DND-41 (cell line): ENCODE data around the gene RNF150.

Source experiments
- ATAC-seq: fragments of 200-7000 bp; cut with Tn5 transposase; 3 replicates; pipeline ENCODE4 v1.9.1; 2021; ENCODE audit warnings: low read depth; ENCODE audit not compliant: insufficient read depth
- DNase-seq: peaks from one replicate; pipeline ENCODE4 v3.0.0-alpha.2; 2020
- H2AFZ ChIP-seq: 2 replicates; pipeline ENCODE4 v1.6.0; 2012; ENCODE audit warnings: low read depth, low read length
- H3K27ac ChIP-seq: 2 replicates; pipeline ENCODE4 v1.5.1; 2012; ENCODE audit warnings: low read length, inconsistent platforms
- H3K27me3 ChIP-seq: fragments of 200-600 bp; sonication (generic); 2 replicates; pipeline ENCODE4 v1.6.0; 2012; ENCODE audit warnings: low read length, mild to moderate bottlenecking, inconsistent platforms; ENCODE audit not compliant: insufficient read depth, poor library complexity
- H3K36me3 ChIP-seq: 2 replicates; pipeline ENCODE4 v1.5.1; 2012; ENCODE audit warnings: low read length, inconsistent platforms; ENCODE audit not compliant: insufficient read depth
- H3K4me1 ChIP-seq: 2 replicates; pipeline ENCODE4 v1.5.1; 2012; ENCODE audit warnings: mild to moderate bottlenecking, low read length; ENCODE audit not compliant: insufficient read depth
- H3K4me2 ChIP-seq: 2 replicates; pipeline ENCODE4 v1.6.0; 2012; ENCODE audit warnings: mild to moderate bottlenecking, moderate library complexity, low read length, inconsistent platforms; ENCODE audit not compliant: insufficient read depth
- H3K4me3 ChIP-seq, 2 experiments: fragments of 200-600 bp in 1 of 2; shearing (Covaris generic) in 1 of 2; 2 replicates each; pipeline ENCODE4 v1.5.1; 2012 to 2016; ENCODE audit warnings: inconsistent platforms in 2 of 2, low read length in 2 of 2, mild to moderate bottlenecking in 2 of 2, low read depth in 1 of 2, moderate library complexity in 1 of 2
- H3K79me2 ChIP-seq: 2 replicates; pipeline ENCODE4 v1.6.0; 2012; ENCODE audit warnings: low read length, inconsistent platforms; ENCODE audit not compliant: insufficient read depth
- H3K9ac ChIP-seq: 2 replicates; pipeline ENCODE4 v1.6.0; 2012; ENCODE audit warnings: low read depth, mild to moderate bottlenecking, inconsistent platforms, low read length, moderate library complexity
- H3K9me3 ChIP-seq: 2 replicates; pipeline ENCODE4 v1.5.1; 2012; ENCODE audit warnings: low read length, moderate library complexity, mild to moderate bottlenecking, inconsistent platforms; ENCODE audit not compliant: insufficient read depth, severe bottlenecking
- H4K20me1 ChIP-seq: 2 replicates; pipeline ENCODE4 v1.6.0; 2012; ENCODE audit warnings: low read length; ENCODE audit not compliant: insufficient read depth
- CTCF ChIP-seq: IDR thresholded peaks from 2 replicates; pipeline ENCODE4 v1.5.1; 2012; ENCODE audit warnings: borderline replicate concordance, low read length, moderate library complexity, mild to moderate bottlenecking; ENCODE audit not compliant: poor library complexity, severe bottlenecking; ENCODE audit errors: extremely low read depth
- EZH2 ChIP-seq: IDR thresholded peaks from 3 replicates; pipeline ENCODE4 v1.6.1; 2012; ENCODE audit warnings: borderline replicate concordance, low read depth, mild to moderate bottlenecking, moderate library complexity, low read length, inconsistent platforms; ENCODE audit not compliant: severe bottlenecking

The RNF150 gene

GRCh38 chr4:141177171-141177570 lies 43.9 kb upstream of the RNF150 start:
- Histone ChIP-seq H3K79me2 (no peaks in the 10 kb centered on the region), H3K27me3 (peaks cover 2% of the 10 kb centered on the region), H2AFZ (no peak overlapping the region), H3K9ac (no peak overlapping the region), H3K4me2 (no peak overlapping the region), H3K4me3 (no peak overlapping the region), H3K36me3 (no peaks in the 10 kb centered on the region), H3K4me1 (no peaks in the 10 kb centered on the region), H3K9me3 (no peaks in the 10 kb centered on the region), H3K27ac (no peak overlapping the region), H4K20me1 (no peaks in the 10 kb centered on the region)
- DNase-seq (no peak), ATAC-seq (no peak)
- TF ChIP-seq EZH2: no peak
- TF ChIP-seq CTCF: no peak

- H3K36me3 ChIP-seq: no peaks in the 10 kb centered on the region
- H3K9me3 ChIP-seq: no peaks in the 10 kb centered on the region
- H3K4me3 ChIP-seq: no peak overlapping the region
- no peak overlapping the region for H3K4me2 ChIP-seq
- no peaks in the 10 kb centered on the region for H3K4me1 ChIP-seq
- H3K79me2 ChIP-seq: no peaks in the 10 kb centered on the region
- peaks cover 2% of the 10 kb centered on the region for H3K27me3 ChIP-seq
- ATAC-seq (no peak), DNase-seq (no peak)
- no peaks in the 10 kb centered on the region for H4K20me1 ChIP-seq
- no peak overlapping the region for H3K27ac ChIP-seq
- TF ChIP-seq EZH2: no peak
- TF ChIP-seq CTCF: no peak
- H2AFZ ChIP-seq: no peak overlapping the region
- no peak overlapping the region for H3K9ac ChIP-seq
These were observed 41.2 kb upstream of the RNF150 start for GRCh38 chr4:141174457-141174856.

- no peak for ATAC-seq
- H4K20me1 ChIP-seq: no peaks in the 10 kb centered on the region
These were observed 37.4 kb upstream of the RNF150 start for GRCh38 chr4:141170671-141171070.

More at GRCh38 chr4:141170671-141171070, 37.4 kb upstream of the RNF150 start:
- H2AFZ ChIP-seq: no peak overlapping the region
- no peak for TF ChIP-seq CTCF
- TF ChIP-seq EZH2: no peak
- H3K9ac ChIP-seq: no peak overlapping the region
- H3K27ac ChIP-seq: no peak overlapping the region
- no peaks in the 10 kb centered on the region for H3K4me1 ChIP-seq
- no peaks in the 10 kb centered on the region for H3K79me2 ChIP-seq
- H3K9me3 ChIP-seq: no peaks in the 10 kb centered on the region
- H3K36me3 ChIP-seq: no peaks in the 10 kb centered on the region
- DNase-seq: no peak
- no peak overlapping the region for H3K4me2 ChIP-seq
- no peak overlapping the region for H3K4me3 ChIP-seq
- peaks cover 2% of the 10 kb centered on the region for H3K27me3 ChIP-seq
